ENCODE results near the gene CPM.

DNA sequence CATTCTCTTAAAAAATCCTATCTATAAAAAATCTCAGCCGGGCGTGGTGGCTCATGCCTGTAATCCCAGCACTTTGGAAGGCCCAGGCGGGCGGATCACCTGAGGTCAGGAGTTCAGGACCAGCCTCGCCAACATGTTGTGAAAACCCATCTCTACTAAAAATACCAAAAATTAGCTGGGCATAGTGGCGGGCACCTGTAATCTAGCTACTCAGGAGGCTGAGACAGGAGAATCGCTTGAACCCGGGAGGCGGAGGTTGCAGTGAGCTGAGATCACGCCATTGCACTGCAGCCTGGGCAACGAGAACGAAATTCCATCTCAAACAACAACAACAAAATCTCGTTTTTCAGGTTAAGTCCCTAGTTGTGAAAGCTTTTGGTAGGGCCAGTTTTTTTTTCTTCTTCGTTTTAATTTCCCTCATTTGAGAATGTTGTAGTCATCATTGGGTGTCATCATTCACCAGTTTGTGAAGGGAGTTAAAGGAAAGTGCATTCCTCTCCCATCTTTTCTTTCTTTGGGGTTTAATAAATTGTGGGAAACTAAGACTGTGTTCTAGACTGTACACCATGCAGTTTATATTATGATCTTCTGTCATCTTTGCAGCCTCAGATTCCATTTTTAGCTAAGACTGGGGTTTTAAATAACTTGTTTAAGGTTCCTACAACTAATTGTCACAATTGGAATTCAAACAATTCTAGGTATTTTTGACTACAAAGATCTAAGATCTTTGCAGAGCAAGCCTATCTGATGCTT lies 101.0 kb downstream of the CPM start:
- TF ChIP-seq GATA2 (IDR thresholded peaks at IDR 0.05; ENCODE audit: low read depth, low read length) = no peak
- TF ChIP-seq GATA3 (IDR thresholded peaks at IDR 0.05; ENCODE audit: low read depth, low read length) = no peak
